CD4-positive, alpha-beta T cell (primary cell): ENCODE measurements around the gene TXNL4B. TPM values are rescaled to one million over a fixed set of nuclear protein-coding genes. Genes with fewer than 3 reads are reported as not detected.
A peak's percentile ranks its signal among the peaks of the same experiment; 100 is the strongest.

Source experiments
- ATAC-seq: fragments of 200-7000 bp; cut with Tn5 transposase; one replicate; pipeline ENCODE4 v1.10.0; 2022; ENCODE audit warnings: mild to moderate bottlenecking; ENCODE audit not compliant: poor library complexity
- CTCF ChIA-PET: fragments of 350-600 bp; sonication (Branson Sonifier 250); formaldehyde crosslinking; loops from one replicate; lab custom pipeline; 2021; ENCODE audit warnings: antibody characterized with exemption, inconsistent platforms; lab: Charles Lee
- POLR2A ChIA-PET: fragments of 350-600 bp; sonication (Branson Sonifier 250); formaldehyde crosslinking; loops from one replicate; lab custom pipeline; 2021; ENCODE audit warnings: antibody characterized with exemption, inconsistent platforms; lab: Charles Lee
- DNase-seq, 14 experiments: peaks; one replicate each; pipeline ENCODE4 v3.0.0-alpha.2; 2013 to 2020; ENCODE audit warnings: mixed read lengths in 2 of 14
- H3K27ac ChIP-seq, 2 donors: one replicate each; pipeline versions ENCODE4 v1.5.1 to v1.7.0; 2013; ENCODE audit warnings: low read length in 2 of 2, low read depth in 1 of 2, mild to moderate bottlenecking in 1 of 2
- H3K27me3 ChIP-seq, 2 experiments: 1 replicate in 1 of 2; 2 replicates in 1 of 2; pipeline versions ENCODE4 v1.6.1 to v1.7.0; 2013; ENCODE audit warnings: low read length in 2 of 2, control low read depth in 1 of 2, mild to moderate bottlenecking in 1 of 2, moderate library complexity in 1 of 2; ENCODE audit not compliant: insufficient read depth in 2 of 2, control insufficient read depth in 1 of 2
- H3K36me3 ChIP-seq: one replicate; pipeline ENCODE4 v1.6.1; 2013; ENCODE audit warnings: low read length, control low read depth; ENCODE audit not compliant: insufficient read depth
- H3K4me1 ChIP-seq: one replicate; pipeline ENCODE4 v1.6.1; 2013; ENCODE audit warnings: low read length, control low read depth; ENCODE audit not compliant: insufficient read depth
- H3K4me3 ChIP-seq: one replicate; pipeline ENCODE4 v1.5.1; 2013; ENCODE audit warnings: mild to moderate bottlenecking, low read length, moderate library complexity
- H3K9me3 ChIP-seq, 2 experiments: 1 replicate in 1 of 2; 2 replicates in 1 of 2; pipeline versions ENCODE4 v1.6.1 to v1.7.0; 2013; ENCODE audit warnings: low read length in 2 of 2, mild to moderate bottlenecking in 2 of 2, control low read depth in 1 of 2, moderate library complexity in 1 of 2; ENCODE audit not compliant: control insufficient read depth in 1 of 2, insufficient read depth in 1 of 2
- H3K27ac Mint-ChIP-seq: one replicate; pipeline ENCODE4 v1.8.0; 2020; ENCODE audit warnings: mixed read lengths
- H3K27me3 Mint-ChIP-seq: one replicate; pipeline ENCODE4 v1.8.0; 2021; ENCODE audit warnings: mixed read lengths
- H3K36me3 Mint-ChIP-seq: one replicate; pipeline ENCODE4 v1.8.0; 2021; ENCODE audit warnings: low read depth, mixed read lengths
- H3K4me1 Mint-ChIP-seq: one replicate; pipeline ENCODE4 v1.8.0; 2021; ENCODE audit warnings: low read depth, mixed read lengths
- H3K4me3 Mint-ChIP-seq: one replicate; pipeline ENCODE4 v1.8.0; 2020; ENCODE audit warnings: mild to moderate bottlenecking, mixed read lengths
- H3K9me3 Mint-ChIP-seq: one replicate; pipeline ENCODE4 v1.8.0; 2020; ENCODE audit warnings: mixed read lengths
- intact Hi-C, 2 experiments: fragments of 100-400 bp; cut with DNase I in 1 of 2; cut with micrococcal nuclease in 1 of 2; formaldehyde crosslinking; loops; one replicate each; pipeline versions ENCODE4 v1.15.1 to v1.9.0; 2023 to 2025; cut with DNase I, micrococcal nuclease
- polyA plus RNA-seq, 2 donors: library from polyadenylated mRNA; unstranded; fragments of 120-200 nt; gene quantifications; one replicate each; pipeline ENCODE4 v1.2.1, GENCODE V29; 2013
- total RNA-seq, 174 experiments: library from RNA in 2 of 174; stranded (reverse) in 2 of 174; gene quantifications; one replicate each; pipeline ENCODE4 v1.2.3 and lab custom pipeline; 2021 to 2026
- TF ChIP-seq, protein P1 (sequence below): fragments of 200-600 bp; IDR thresholded peaks from one replicate; pipeline ENCODE4 v1.8.0; 2022; ENCODE audit warnings: antibody characterized with exemption, mild to moderate bottlenecking

TXNL4B gene
- total RNA-seq (10 to 100 TPM; 11.5 to 15.0 TPM), total RNA-seq (lab: John Stamatoyannopoulos, UW) (11.3 to 47.4 (median 20.2) reads per million in 172 experiments)
- polyA plus RNA-seq (2013, experiment 1 of 2) = 11.9 TPM
- polyA plus RNA-seq (2013, experiment 2 of 2) = 13.6 TPM

DNA sequence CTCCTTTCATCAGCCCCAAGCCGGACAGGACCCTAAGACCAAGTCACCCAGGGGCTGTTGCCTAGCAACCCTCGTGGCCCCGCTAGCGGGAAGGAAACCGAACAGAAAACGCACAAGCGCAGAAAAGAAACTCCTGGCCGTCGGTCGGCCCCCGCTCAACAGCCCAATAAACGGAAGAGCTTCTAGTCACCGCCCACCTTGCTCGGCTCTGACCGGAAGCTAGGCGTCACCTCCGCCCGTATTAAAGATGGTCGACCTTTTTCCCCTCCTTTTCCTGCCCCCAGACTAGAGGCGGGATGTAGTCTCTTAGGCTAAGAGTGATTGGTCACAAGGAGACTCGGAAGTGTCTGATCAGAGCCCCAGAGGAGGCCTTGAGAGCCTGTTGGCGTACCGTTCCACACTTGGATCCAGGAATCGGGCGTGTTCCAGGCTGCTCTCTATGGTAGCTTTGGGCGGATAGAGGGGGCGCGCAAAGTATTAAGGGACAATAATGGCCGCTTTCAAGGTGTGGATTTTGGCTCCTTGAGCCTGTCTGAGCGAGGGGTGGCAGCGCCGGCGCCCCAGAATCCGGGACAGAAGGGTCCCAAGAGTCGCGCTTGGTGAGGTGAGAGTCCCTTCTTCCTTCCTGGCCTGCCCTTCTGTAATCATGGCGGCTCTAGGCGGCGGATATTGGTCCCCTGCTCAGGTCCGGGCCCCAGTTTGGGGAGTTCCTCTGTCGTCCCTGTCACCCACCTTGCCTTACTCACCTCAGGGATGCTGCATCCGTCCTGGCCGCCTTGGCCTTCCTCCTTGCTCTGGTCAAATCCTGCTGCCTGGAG lies at the start of gene TXNL4B, which contains the start of gene DHX38:
Gene TXNL4B (minus strand): TSS at position 173 of the 818 bp plus-strand sequence. CDS start 2,871 bp downstream, outside the sequence.
Gene DHX38 (plus strand): TSS at position 400 of the 818 bp plus-strand sequence. CDS start 2,311 bp downstream, outside the sequence.
- H3K4me3 ChIP-seq = peak within 1 kb of the TSS; percentile 88
- Mint-ChIP-seq H3K36me3 (peaks cover 76% of the 10 kb centered on the region), H3K4me3 (peak within 1 kb of the TSS; percentile 95), H3K9me3 (no peaks in the 10 kb centered on the region), H3K27me3 (no peaks in the 10 kb centered on the region), H3K4me1 (peaks cover 71% of the 10 kb centered on the region), H3K27ac (peak within 1 kb of the TSS; percentile 94)
- intact Hi-C loops = loop anchor here (1.0 to 10.0 kb wide), 7 partner anchors 84 to 631 kb away; partner anchors contain the start of genes PHLPP2 (in 1 of the 2) and ZNF23 (in 1 of the 2)
- H3K36me3 ChIP-seq = peaks cover 46% of the 10 kb centered on the region
- DNase-seq = peak; percentile 79 to 98 (median 86)
- ATAC-seq = peak; percentile 97
- ChIA-PET CTCF (interaction anchor here (0.9 to 1.2 kb wide), 2 partner anchors 10 to 529 kb away, joined by 3 to 4 read pairs; no protein-coding TSS in a partner anchor), POLR2A (interaction anchor here (0.9 to 1.8 kb wide), 4 partner anchors 212 to 571 kb away, joined by 4 to 9 read pairs (median 6); partner anchors contain the start of gene AP1G1)
- peaks cover 27% of the 10 kb centered on the region for H3K4me1 ChIP-seq
- H3K9me3 ChIP-seq = no peaks in the 10 kb centered on the region
- TF ChIP-seq, protein P1, sequence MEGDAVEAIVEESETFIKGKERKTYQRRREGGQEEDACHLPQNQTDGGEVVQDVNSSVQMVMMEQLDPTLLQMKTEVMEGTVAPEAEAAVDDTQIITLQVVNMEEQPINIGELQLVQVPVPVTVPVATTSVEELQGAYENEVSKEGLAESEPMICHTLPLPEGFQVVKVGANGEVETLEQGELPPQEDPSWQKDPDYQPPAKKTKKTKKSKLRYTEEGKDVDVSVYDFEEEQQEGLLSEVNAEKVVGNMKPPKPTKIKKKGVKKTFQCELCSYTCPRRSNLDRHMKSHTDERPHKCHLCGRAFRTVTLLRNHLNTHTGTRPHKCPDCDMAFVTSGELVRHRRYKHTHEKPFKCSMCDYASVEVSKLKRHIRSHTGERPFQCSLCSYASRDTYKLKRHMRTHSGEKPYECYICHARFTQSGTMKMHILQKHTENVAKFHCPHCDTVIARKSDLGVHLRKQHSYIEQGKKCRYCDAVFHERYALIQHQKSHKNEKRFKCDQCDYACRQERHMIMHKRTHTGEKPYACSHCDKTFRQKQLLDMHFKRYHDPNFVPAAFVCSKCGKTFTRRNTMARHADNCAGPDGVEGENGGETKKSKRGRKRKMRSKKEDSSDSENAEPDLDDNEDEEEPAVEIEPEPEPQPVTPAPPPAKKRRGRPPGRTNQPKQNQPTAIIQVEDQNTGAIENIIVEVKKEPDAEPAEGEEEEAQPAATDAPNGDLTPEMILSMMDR = no peak
- no peaks in the 10 kb centered on the region for H3K27me3 ChIP-seq
- peak within 1 kb of the TSS; percentile 91 for H3K27ac ChIP-seq

DNA sequence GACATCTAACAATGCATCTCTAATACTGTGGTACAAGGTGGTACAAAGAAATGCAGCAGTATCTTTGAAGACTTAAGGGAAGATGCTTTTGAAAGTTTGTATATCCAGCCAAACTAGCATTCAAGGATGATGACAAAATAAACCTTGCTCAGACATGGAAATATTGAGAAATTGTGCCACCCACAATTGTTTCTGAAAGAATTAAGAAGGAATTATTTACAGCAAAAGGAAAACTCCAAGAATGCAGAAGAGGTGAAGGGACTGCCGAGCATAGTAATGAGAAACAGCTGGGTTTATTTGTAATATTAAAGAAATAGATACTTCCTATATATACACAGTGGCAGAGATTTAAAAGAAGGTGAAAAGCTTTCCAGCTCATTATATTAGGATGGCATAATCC lies 49.1 kb upstream of the TXNL4B start:
- no peaks in the 10 kb centered on the region for H3K27me3 Mint-ChIP-seq
- H3K9me3 ChIP-seq = no peaks in the 10 kb centered on the region
- H3K4me1 Mint-ChIP-seq = no peaks in the 10 kb centered on the region
- H3K27me3 ChIP-seq = no peaks in the 10 kb centered on the region
- H3K4me3 Mint-ChIP-seq = no peak overlapping the region
- no peaks in the 10 kb centered on the region for H3K36me3 ChIP-seq
- ChIA-PET CTCF (no interaction called here), POLR2A (no interaction called here)
- ATAC-seq = no peak
- H3K9me3 Mint-ChIP-seq = no peaks in the 10 kb centered on the region
- no peaks in the 10 kb centered on the region for H3K36me3 Mint-ChIP-seq
- no peak overlapping the region for H3K27ac Mint-ChIP-seq
- intact Hi-C loops = no loop called here
- H3K4me1 ChIP-seq = no peaks in the 10 kb centered on the region
- TF ChIP-seq, protein P1 = no peak
- DNase-seq = no peak
- H3K27ac ChIP-seq = no peak overlapping the region
- no peak overlapping the region for H3K4me3 ChIP-seq

DNA sequence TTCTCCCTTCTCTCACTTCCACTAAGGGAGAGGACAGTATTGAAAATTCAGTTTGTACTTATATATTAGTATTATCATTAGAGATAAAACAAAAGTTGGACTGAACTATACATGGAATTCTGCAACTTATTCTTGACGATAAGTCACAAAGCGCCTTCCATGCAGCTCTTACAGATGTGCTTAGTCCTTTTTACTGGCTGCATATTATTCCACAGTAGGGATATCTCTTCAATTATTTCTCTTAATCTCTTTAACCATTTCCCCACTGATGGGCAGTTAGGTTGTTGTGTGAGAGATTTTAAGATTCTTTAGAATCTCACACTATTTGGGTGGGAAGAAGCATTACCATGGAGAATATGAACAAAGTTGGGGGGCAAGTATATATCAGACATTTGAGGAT lies 46.5 kb upstream of the TXNL4B start:
- intact Hi-C loops = no loop called here
- Histone ChIP-seq H3K27me3 (no peaks in the 10 kb centered on the region), H3K4me1 (no peaks in the 10 kb centered on the region), H3K27ac (no peak overlapping the region), H3K36me3 (no peaks in the 10 kb centered on the region), H3K4me3 (no peak overlapping the region), H3K9me3 (no peaks in the 10 kb centered on the region)
- no peaks in the 10 kb centered on the region for H3K36me3 Mint-ChIP-seq
- H3K4me1 Mint-ChIP-seq = no peaks in the 10 kb centered on the region
- TF ChIP-seq, protein P1 = no peak
- DNase-seq (no peak), ATAC-seq (no peak)
- no peaks in the 10 kb centered on the region for H3K9me3 Mint-ChIP-seq
- H3K4me3 Mint-ChIP-seq = no peak overlapping the region
- H3K27ac Mint-ChIP-seq = no peak overlapping the region
- POLR2A ChIA-PET = no interaction called here
- H3K27me3 Mint-ChIP-seq = no peaks in the 10 kb centered on the region
- CTCF ChIA-PET = no interaction called here
